ENCODE measurements around the gene TMEM59.
"Not testable (repeated sequence)": the region's sequence is repeated elsewhere in the genome, so short reads cannot be mapped to it uniquely, and the experiment has no call there.

The TMEM59 gene

GRCh38 chr1:54053745-54054437 is 887 bp upstream of the TMEM59 start:
- DNase-seq (ENCODE audit: low read depth in 2 of 2) = no peak

GRCh38 chr1:54052431-54052933 is 522 bp downstream of the TMEM59 start:
- DNase-seq (ENCODE audit: low read depth in 2 of 2) = no peak

GRCh38 chr1:54051933-54052430 is 1.0 kb downstream of the TMEM59 start:
- no peak for DNase-seq (ENCODE audit: low read depth in 2 of 2)

- DNase-seq (ENCODE audit: low read depth in 2 of 2) = not testable (repeated sequence)
Observed at GRCh38 chr1:54050435-54050834, 2.6 kb downstream of the TMEM59 start.

DNA sequence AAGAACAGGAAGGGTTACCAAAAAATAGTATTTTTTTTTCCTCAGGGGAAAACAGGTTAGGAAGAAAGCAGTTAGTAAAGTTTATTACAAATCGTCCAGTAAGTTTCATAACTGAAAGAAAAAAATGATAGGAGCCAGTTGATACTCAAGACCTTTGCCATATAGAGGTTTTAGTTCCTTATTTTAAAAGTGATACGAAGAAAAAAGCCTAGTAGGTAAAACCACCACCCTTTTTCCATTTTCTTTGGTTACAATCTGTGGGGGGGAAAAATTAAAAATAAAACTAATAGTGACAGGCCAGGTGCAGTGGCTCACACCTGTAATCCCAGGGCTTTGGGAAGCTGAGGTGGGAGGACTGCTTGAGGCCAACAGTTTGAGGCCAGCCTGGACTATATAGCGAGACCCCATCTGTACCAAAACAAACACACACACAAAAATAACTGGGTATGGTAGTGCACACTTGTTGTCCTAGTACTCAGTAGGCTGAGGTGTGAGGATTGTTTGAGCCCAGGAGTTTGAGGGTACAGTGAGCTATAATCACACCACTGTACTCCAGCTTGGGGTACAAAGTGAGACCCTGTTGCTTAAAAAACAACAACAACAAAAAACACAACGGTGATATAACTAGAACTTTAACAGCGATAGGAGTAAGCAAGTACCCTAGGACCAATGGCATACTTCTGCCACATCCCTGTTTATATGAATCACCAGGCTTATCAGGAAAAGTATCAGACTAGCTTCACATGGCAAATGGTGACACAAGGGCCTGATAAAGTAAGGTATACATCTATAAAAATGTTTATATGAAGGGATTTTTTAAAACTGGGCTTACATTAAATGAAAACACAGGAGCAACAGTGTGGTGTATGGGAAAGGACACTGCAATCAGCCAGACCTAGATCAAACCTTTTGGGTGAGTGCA is 5.4 kb downstream of the TMEM59 start:
- no peak for DNase-seq (ENCODE audit: low read depth in 2 of 2)

DNA sequence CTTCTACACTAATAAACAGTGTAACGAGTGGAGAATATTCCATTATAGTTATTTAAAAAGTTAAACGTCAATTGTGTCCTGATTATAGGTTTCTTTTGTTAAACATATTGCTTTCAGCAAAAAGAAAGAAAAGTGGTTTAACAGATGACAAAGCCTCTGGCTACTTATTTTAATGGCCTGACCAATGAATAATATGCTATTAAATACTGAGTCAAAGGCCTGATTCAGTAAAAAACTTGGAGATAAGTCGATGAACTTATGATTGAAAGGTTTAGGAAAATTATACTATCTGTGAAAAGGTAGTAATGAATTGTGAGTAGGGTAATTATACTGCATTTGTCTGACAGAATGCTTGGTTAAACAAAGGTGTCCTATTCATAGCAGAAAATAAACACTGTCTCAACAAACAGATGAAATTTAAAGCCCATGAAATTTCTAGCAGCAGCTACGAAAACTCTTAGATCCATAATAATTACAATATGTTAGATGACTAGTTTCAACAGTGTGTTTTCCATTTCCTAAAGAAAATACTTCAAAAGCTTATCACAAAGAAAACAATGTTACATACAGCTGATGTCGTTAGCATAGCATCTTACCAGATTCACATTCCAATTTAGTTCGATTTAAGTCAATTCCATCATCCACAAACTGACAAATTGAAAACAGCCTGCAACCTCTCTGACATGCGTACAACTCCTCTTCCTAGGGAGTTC is 6.2 kb downstream of the TMEM59 start:
- no peak for DNase-seq (ENCODE audit: low read depth in 2 of 2)

GRCh38 chr1:54045496-54045895 is 7.5 kb downstream of the TMEM59 start:
- no peak for DNase-seq (ENCODE audit: low read depth in 2 of 2)

GRCh38 chr1:54041806-54042205 is 11.2 kb downstream of the TMEM59 start:
- no peak for DNase-seq (ENCODE audit: low read depth in 2 of 2)

GRCh38 chr1:54037476-54037875 is 15.5 kb downstream of the TMEM59 start:
- DNase-seq (ENCODE audit: low read depth in 2 of 2) = no peak

DNA sequence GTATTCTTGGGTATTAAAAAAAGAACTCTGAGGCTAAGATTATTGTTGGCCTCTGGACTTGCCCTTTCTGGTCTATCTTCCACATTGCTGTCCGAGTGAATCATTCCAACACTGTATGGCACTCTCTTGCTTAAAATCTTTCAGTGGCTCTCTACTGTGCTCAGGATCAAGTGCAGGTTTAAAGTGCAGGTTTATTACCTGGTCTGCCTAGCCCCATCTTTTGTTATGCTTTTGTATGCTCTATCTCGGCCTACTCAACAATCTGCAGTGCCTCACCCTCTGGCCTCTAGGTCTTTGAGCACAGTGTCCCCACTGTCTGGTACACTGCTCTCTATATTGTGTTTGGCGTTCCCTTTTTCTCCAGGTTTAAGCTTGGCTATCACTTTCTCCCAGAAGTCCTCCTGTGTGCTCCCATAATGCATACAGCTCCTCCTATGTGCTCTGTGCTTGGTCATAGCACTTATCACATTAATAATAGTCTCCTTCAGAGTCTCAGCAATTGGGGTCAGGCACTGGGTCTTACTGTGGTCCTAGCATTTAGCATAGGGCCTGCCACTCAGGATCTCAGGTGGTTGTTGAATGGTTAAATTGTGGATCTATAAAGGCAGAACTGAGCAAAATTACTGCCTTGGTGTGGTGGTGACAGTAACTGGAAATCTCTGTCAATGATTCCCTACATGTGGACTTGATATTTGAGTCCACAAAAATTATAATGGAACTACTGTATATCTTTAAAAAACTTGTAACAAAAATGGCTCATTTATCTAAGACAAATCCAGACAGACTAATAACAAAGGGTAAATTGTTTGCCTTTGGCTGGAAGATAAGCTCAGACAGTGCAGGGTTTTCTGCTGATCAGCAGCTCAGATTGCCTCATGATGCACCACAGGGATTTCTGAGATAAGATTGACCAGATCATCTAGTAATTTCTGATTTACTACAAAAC is 24.4 kb downstream of the TMEM59 start:
- no peak for DNase-seq (ENCODE audit: low read depth in 2 of 2)

DNA sequence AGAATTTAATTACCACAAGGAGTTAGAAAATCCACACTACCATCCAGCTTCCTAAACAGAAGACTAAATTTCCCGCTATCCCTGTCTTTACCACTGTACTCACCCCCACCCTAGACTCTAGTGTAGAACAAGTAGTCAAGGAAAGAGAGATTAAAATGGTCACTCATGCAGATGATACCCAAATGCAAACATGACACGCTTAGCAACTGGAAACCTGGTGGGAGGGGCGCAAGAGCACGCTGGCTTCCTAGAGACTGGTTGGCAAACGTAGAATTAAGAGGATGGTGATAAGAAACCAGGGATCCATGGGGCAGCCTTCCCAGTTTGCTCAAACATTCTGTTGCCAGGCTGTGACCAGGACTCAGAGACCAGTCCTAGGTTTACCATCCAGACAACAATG is 25.2 kb downstream of the TMEM59 start:
- no peak for DNase-seq (ENCODE audit: low read depth in 2 of 2)

DNA sequence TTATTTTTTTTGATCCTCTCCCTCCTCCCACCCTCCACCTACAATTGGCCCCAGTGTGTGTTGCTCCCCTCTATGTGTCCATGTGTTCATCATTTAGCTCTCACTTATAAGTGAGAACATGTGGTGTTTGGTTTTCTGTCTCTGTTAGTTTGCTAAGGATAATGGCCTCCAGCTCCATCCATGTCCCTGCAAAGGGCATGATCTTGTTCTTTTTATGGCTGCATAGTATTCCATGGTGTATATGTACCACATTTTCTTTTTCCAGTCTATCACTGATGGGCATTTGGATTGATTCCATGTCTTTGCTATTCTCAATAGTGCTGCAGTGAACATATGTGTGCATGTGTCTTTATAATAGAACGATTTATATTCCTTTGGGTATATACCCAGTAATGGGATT is 28.2 kb downstream of the TMEM59 start:
- not testable (repeated sequence) for DNase-seq (ENCODE audit: low read depth in 2 of 2)

DNA sequence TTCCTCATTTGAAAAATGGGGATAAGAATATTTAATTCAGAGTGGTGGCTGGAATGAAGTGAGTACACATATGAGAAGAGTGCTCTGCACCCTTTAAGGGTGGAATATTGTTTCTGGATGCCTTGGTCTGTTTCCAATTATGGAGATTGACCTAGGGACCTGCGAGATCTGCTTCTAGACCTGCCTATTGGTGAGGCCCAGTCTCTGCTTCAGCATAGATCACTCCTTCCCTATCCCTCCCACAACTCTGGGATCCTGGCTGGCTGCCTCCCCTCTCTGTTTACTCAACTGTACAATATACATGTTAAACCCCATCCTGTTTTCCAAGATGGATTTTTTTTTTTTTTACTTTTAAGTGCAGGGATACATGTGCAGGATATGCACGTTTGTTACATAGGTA is 28.6 kb downstream of the TMEM59 start:
- no peak for DNase-seq (ENCODE audit: low read depth in 2 of 2)

- DNase-seq (ENCODE audit: low read depth in 2 of 2) = not testable (repeated sequence)
Observed at GRCh38 chr1:54019562-54020176, 33.3 kb downstream of the TMEM59 start.

DNA sequence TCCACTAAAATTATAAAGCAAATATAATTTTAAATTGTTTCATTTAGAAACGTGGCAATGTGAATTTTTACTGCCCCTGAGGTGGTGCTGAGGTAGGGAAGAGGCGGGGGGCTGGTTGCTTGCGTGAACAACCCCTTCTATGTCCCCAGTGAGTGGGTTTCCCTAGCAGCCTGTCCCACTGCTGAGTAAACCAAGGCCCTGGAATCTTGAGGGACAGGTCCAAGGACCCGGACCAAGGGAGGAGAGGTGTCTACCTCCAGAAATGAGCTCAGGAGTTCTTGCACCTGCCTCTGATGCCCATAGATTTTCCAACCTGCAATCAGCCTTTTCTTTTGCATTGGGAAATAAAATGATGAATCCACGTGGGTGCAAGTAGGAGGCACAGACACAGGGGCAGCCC is 34.4 kb downstream of the TMEM59 start:
- no peak for DNase-seq (ENCODE audit: low read depth in 2 of 2)

- no peak for DNase-seq (ENCODE audit: low read depth in 2 of 2)
Observed at GRCh38 chr1:54017979-54018378, 35.0 kb downstream of the TMEM59 start, which contains the start of gene LDLRAD1. Gene LDLRAD1 (minus strand): TSS chr1:54018186. CDS start chr1:54018112, 74 bp downstream.

DNA sequence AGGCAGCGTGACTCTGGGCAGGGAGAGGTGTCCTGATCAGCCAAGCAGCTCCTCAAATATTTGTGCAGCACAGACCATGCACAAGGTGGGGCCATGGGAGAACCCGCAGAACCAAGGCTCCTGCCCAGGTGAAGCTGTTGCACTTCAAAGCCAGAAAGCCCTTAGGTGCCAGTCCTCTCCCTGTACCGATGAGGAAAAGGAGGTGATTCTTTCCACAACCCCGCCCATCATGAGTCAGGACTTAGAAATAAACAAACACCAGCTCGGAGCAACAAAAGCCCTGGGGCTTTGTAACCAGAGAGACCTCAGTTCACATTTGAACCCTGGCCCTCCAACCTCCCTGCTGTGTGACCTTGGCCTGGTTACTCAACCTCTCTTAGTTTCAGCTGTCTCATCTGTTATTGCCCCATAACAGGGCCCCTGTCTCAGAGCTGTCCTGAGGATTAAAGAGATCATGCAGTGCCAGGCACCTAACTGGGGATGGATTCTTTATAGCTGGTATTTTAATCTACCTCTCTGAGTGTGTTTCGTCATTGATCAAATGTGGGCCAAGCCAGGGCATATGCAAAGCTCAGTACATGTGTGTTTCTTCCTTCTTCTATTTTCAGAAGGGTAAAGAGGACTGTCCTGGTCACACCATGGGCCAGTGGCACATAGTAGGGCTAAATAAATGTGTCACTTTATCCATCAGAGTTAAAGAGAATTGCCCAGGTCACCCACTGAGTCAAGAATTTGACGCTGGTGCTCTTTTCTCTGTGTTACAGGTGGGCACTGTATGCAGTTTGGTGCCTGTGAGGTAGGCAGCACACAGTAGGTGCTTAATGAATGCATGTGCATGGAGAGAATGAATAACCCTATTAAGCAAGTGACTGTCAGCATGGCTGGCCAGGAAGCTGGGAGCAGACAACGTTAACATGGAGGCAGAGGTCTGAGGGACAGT is 36.4 kb downstream of the TMEM59 start:
- DNase-seq (ENCODE audit: low read depth in 2 of 2) = no peak

DNA sequence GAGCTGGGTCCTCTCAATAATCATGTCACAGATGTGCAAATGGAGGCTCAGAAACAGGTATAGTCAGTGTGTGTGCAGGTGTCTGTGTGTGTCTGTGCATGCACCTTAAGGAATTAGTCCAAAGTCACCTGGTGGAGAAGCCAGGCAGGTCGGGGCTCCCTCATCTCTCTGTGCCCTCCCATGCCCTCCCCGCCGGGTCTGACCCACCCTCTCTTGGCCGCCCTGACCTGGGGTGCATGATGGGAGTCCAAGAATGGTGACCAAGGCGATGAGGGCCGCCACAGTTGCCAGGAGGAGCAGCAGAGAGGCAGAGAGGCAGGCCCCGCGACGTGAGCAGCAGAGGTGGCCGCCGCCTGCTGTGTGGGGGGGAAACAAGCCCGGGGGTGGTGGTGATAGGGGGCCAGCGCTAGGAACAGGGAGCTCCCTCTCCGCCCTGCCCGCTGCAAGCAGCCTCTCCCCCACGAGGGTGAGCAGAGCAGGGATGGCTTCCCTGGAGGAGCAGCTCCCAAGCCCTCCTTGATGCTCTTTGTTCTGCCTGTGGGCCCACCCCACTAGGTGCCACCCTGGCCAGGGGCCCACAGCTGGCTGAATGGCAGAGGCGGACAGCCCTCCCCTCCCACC is 38.9 kb downstream of the TMEM59 start:
- DNase-seq (ENCODE audit: low read depth in 2 of 2) = no peak
